ENCODE results near the gene VWF.

VWF gene

GRCh38 chr12:6041891-6042290, 82.6 kb downstream of the VWF start:
- DNase-seq: no peak
- H3K27ac Mint-ChIP-seq: no peak overlapping the region
- peaks cover 11% of the 10 kb centered on the region for H3K27me3 Mint-ChIP-seq (ENCODE audit: low read depth, poor library complexity)
- no peaks in the 10 kb centered on the region for H3K36me3 Mint-ChIP-seq (ENCODE audit: low read depth)
- no peaks in the 10 kb centered on the region for H3K9me3 Mint-ChIP-seq
- H3K4me3 Mint-ChIP-seq: no peak overlapping the region
- TF ChIP-seq CTCF (IDR thresholded peaks at IDR 0.05): no peak
- H3K4me1 Mint-ChIP-seq: no peaks in the 10 kb centered on the region

GRCh38 chr12:6040815-6041214, 83.7 kb downstream of the VWF start:
- no peak for TF ChIP-seq CTCF (IDR thresholded peaks at IDR 0.05)
- Mint-ChIP-seq H3K27me3 (ENCODE audit: low read depth, poor library complexity) (peaks cover 16% of the 10 kb centered on the region), H3K27ac (no peak overlapping the region), H3K4me3 (no peak overlapping the region), H3K9me3 (no peaks in the 10 kb centered on the region), H3K36me3 (ENCODE audit: low read depth) (no peaks in the 10 kb centered on the region), H3K4me1 (no peaks in the 10 kb centered on the region)
- DNase-seq: no peak

- H3K4me1 Mint-ChIP-seq: no peaks in the 10 kb centered on the region
- no peak overlapping the region for H3K27ac Mint-ChIP-seq
- H3K9me3 Mint-ChIP-seq: no peaks in the 10 kb centered on the region
- H3K36me3 Mint-ChIP-seq (ENCODE audit: low read depth): no peaks in the 10 kb centered on the region
- peaks cover 8% of the 10 kb centered on the region for H3K27me3 Mint-ChIP-seq (ENCODE audit: low read depth, poor library complexity)
- H3K4me3 Mint-ChIP-seq: no peak overlapping the region
- peak; percentile 85 for TF ChIP-seq CTCF (IDR thresholded peaks at IDR 0.05)
- DNase-seq: peak; percentile 71
Observed at GRCh38 chr12:6039894-6040601, 84.4 kb downstream of the VWF start.

GRCh38 chr12:6038160-6038559, 86.3 kb downstream of the VWF start:
- H3K4me1 Mint-ChIP-seq: no peaks in the 10 kb centered on the region
- H3K36me3 Mint-ChIP-seq (ENCODE audit: low read depth): no peaks in the 10 kb centered on the region

GRCh38 chr12:6037459-6037858, 87.0 kb downstream of the VWF start:
- Mint-ChIP-seq H3K9me3 (no peaks in the 10 kb centered on the region), H3K27ac (no peak overlapping the region), H3K36me3 (ENCODE audit: low read depth) (no peaks in the 10 kb centered on the region)

More at GRCh38 chr12:6038160-6038559, 86.3 kb downstream of the VWF start:
- Mint-ChIP-seq H3K27ac (no peak overlapping the region), H3K9me3 (no peaks in the 10 kb centered on the region), H3K27me3 (ENCODE audit: low read depth, poor library complexity) (peaks cover 19% of the 10 kb centered on the region), H3K4me3 (no peak overlapping the region)
- DNase-seq: peak; percentile 72
- peak; percentile 92 for TF ChIP-seq CTCF (IDR thresholded peaks at IDR 0.05)

More at GRCh38 chr12:6037459-6037858, 87.0 kb downstream of the VWF start:
- DNase-seq: no peak
- TF ChIP-seq CTCF (IDR thresholded peaks at IDR 0.05): no peak
- Mint-ChIP-seq H3K4me1 (no peaks in the 10 kb centered on the region), H3K4me3 (no peak overlapping the region), H3K27me3 (ENCODE audit: low read depth, poor library complexity) (peaks cover 19% of the 10 kb centered on the region)

Measured in nephron progenitor cell (in vitro differentiated cells).